ENCODE data around the gene MBD3L2B.

GRCh38 chr19:7013678-7014077, 7.6 kb downstream of the MBD3L2B start:
- TF ChIP-seq, protein P1, sequence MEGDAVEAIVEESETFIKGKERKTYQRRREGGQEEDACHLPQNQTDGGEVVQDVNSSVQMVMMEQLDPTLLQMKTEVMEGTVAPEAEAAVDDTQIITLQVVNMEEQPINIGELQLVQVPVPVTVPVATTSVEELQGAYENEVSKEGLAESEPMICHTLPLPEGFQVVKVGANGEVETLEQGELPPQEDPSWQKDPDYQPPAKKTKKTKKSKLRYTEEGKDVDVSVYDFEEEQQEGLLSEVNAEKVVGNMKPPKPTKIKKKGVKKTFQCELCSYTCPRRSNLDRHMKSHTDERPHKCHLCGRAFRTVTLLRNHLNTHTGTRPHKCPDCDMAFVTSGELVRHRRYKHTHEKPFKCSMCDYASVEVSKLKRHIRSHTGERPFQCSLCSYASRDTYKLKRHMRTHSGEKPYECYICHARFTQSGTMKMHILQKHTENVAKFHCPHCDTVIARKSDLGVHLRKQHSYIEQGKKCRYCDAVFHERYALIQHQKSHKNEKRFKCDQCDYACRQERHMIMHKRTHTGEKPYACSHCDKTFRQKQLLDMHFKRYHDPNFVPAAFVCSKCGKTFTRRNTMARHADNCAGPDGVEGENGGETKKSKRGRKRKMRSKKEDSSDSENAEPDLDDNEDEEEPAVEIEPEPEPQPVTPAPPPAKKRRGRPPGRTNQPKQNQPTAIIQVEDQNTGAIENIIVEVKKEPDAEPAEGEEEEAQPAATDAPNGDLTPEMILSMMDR (IDR thresholded peaks at IDR 0.05), result no peak
- no peak for TF ChIP-seq POLR2A (IDR thresholded peaks at IDR 0.05)
